ENCODE measurements around the gene ZNF518A. TPM values are rescaled to one million over a fixed set of nuclear protein-coding genes. Genes with fewer than 3 reads are reported as not detected.
"Not testable (repeated sequence)": the region's sequence is repeated elsewhere in the genome, so short reads cannot be mapped to it uniquely, and the experiment has no call there.

ZNF518A gene
- total RNA-seq, 3 donors from 2014 or later = 8.4 to 11.8 (median 10.6) TPM

DNA sequence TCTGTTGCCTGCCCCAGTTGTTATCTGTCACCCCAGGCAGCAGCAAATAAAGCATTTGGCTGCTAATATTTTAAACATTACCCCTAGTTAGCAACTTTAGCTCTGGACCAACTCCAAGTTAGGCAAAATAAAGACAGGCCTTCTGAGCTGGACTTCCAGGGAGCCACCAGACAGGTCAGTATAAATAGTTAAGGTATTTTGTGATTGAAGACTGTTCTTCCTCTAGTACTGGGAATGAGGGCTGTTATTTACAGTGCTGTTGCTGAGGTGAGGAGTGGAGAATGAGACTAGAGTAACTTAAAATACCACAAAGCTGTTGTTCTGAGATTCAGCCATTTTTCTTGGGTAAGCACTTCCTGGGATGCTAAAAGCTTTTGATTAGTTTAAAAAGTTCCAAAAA lies 40.1 kb downstream of the ZNF518A start:
- peaks cover 44% of the 10 kb centered on the region for H3K9me3 Mint-ChIP-seq
- H3K27me3 Mint-ChIP-seq (ENCODE audit: low read depth) = no peaks in the 10 kb centered on the region
- no peak for DNase-seq
- no peak overlapping the region for H3K4me3 Mint-ChIP-seq
- H3K4me1 Mint-ChIP-seq (ENCODE audit: low read depth) = no peaks in the 10 kb centered on the region
- H3K36me3 Mint-ChIP-seq (ENCODE audit: insufficient read depth) = peaks cover 5% of the 10 kb centered on the region
- ATAC-seq = no peak

DNA sequence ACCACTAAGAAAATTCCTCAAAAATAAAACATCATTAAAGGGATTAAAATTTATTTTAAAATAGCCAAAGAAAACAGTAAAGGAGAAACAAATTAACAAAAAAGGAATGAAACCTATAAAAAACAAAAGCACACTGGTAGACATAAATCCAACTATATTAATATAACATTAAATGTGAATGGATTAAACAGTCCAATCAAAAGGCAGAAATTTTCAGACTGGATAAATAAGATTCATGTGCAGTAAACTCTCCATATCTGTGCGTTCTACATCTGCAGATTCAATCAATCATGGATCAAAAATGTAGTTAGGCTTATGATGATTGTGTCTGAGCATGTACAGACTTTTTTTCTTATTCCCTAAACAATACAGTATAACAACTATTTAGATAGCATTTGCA lies 42.6 kb downstream of the ZNF518A start:
- no peak for ATAC-seq
- Mint-ChIP-seq H3K4me3 (no peak overlapping the region), H3K36me3 (ENCODE audit: insufficient read depth) (peaks cover 2% of the 10 kb centered on the region), H3K27me3 (ENCODE audit: low read depth) (no peaks in the 10 kb centered on the region), H3K4me1 (ENCODE audit: low read depth) (no peaks in the 10 kb centered on the region), H3K9me3 (peaks cover 43% of the 10 kb centered on the region)
- no peak for DNase-seq

DNA sequence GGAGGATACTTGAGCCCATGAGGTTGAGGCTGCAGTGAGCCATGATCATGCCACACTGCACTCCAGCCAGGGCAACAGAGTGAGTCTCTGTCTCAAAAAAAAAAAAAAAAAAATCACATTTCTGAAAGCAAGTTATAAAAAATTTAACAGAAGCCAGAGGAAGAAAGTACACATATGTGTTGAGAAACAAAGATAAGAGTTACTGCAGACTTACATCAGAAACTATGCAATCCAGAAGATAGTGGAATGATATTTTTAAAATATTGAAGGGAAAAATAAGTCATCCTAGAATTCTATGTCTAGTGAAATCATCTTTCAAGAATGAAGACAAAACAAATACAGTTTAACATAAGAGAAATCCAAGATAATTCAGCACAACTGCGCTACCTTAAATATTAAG lies 46.9 kb downstream of the ZNF518A start:
- DNase-seq = no peak
- H3K27me3 Mint-ChIP-seq (ENCODE audit: low read depth) = peaks cover under 1% of the 10 kb centered on the region
- no peaks in the 10 kb centered on the region for H3K36me3 Mint-ChIP-seq (ENCODE audit: insufficient read depth)
- no peak for ATAC-seq
- H3K9me3 Mint-ChIP-seq = peaks cover 36% of the 10 kb centered on the region
- H3K4me1 Mint-ChIP-seq (ENCODE audit: low read depth) = no peaks in the 10 kb centered on the region
- no peak overlapping the region for H3K4me3 Mint-ChIP-seq

DNA sequence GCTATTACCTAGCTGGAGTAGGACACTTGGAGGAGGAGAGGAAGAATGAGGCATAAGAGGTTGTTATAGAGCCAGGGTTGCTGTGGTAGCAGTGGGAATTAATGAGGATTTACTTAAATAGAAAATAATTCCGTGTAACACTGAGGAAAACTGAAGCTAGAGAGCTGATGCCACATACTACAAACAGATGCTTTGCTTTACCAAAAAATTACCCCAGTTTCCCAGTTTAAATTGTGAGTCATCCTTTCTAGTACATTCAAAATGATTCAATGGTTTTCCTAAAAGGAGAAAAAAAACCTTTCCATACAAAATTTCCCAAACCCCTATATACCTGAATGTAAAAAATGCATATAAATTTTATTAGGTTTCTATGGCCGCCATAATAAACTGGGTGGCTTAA lies 58.3 kb downstream of the ZNF518A start:
- Mint-ChIP-seq H3K27me3 (ENCODE audit: low read depth) (peaks cover 33% of the 10 kb centered on the region), H3K4me1 (ENCODE audit: low read depth) (no peaks in the 10 kb centered on the region), H3K4me3 (no peak overlapping the region), H3K36me3 (ENCODE audit: insufficient read depth) (peaks cover 4% of the 10 kb centered on the region), H3K9me3 (peaks cover 19% of the 10 kb centered on the region)
- ATAC-seq = no peak
- no peak for DNase-seq

DNA sequence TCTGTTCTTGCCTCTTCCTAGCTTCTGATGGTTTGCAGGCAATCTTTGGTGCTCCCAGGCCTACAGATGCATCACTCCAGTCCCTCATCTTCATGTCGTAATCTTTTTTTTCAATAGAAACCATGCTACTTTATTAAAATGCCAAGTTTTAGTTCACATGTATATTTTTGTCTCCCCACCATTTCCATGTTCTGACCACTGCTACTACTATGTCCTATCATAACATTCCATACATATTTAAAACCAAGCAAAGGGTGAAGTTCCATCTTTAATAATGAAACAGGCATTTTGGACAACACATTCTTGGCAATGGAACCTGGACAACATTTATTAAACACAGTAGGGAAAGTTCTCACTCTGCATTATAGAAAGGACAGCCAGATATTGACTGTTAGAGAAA lies 58.8 kb downstream of the ZNF518A start:
- Mint-ChIP-seq H3K27me3 (ENCODE audit: low read depth) (peaks cover 29% of the 10 kb centered on the region), H3K4me1 (ENCODE audit: low read depth) (no peaks in the 10 kb centered on the region), H3K4me3 (no peak overlapping the region), H3K9me3 (peaks cover 18% of the 10 kb centered on the region), H3K36me3 (ENCODE audit: insufficient read depth) (peaks cover 4% of the 10 kb centered on the region)
- DNase-seq (no peak), ATAC-seq (no peak)

DNA sequence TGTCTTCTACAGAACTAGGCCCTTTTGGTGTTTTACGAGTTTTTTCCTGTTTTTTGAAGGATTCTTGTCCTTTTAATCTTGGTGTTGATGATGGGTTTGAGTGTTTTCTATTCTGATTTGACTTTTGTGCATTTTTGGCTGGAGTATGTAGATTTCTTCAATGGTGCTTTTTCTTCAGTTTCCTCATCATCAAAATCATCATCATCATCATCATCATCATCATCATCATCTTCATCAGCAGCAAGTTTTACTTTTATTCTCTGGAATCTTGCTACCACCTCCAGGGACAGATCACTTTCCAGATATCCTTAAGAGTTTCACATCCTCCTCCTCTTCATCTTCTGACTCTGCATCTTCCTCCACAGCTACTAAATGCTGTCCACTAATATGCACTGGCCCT lies 59.4 kb downstream of the ZNF518A start:
- not testable (repeated sequence) for H3K36me3 Mint-ChIP-seq (ENCODE audit: insufficient read depth); ATAC-seq; DNase-seq; H3K4me1 Mint-ChIP-seq (ENCODE audit: low read depth); H3K4me3 Mint-ChIP-seq
- Mint-ChIP-seq H3K27me3 (ENCODE audit: low read depth) (peaks cover 25% of the 10 kb centered on the region), H3K9me3 (peaks cover 15% of the 10 kb centered on the region)

DNA sequence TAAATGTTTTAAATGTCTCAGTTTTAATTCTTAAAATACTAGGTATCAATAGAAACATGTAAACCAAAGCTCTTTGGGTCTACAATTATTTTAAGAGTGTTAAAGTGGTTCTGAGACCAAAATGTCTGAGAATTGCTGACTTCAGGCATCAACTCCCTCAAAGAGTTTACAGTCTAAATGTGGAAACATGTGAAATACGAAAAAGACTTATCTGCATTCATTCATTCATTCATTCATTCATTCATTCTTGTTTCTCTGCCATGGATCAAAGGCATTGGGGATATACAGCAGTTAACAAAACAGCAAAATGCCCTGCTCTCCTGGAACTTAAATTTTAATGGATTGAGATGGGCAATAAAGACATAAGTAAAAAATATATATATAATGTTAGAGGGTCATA lies 71.4 kb downstream of the ZNF518A start:
- Mint-ChIP-seq H3K27me3 (ENCODE audit: low read depth) (peaks cover 2% of the 10 kb centered on the region), H3K9me3 (no peaks in the 10 kb centered on the region), H3K4me3 (no peak overlapping the region), H3K36me3 (ENCODE audit: insufficient read depth) (no peaks in the 10 kb centered on the region), H3K4me1 (ENCODE audit: low read depth) (no peaks in the 10 kb centered on the region)
- no peak for ATAC-seq
- DNase-seq = no peak

DNA sequence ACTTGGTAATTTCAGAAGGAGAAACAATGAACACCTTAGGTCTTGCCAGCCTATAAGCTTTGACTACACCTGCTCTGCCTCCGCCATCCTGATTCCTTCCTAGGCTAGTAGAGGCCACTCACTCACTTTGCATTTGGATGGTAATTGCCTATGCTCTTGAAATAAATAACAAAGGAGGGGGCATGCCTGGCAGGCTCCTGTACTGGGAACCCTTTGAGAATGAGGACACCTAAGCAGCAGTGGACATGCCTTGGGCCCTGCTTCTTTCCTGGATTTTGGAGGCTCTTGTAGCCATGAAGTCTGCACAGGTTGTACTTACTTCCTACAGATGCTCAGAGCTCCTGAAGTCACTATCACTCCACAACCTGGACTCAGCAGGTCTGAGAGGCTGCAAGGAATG lies 75.5 kb downstream of the ZNF518A start:
- Mint-ChIP-seq H3K4me3 (no peak overlapping the region), H3K9me3 (no peaks in the 10 kb centered on the region), H3K36me3 (ENCODE audit: insufficient read depth) (peaks cover 4% of the 10 kb centered on the region), H3K27me3 (ENCODE audit: low read depth) (peaks cover 2% of the 10 kb centered on the region), H3K4me1 (ENCODE audit: low read depth) (no peaks in the 10 kb centered on the region)
- ATAC-seq (no peak), DNase-seq (no peak)

DNA sequence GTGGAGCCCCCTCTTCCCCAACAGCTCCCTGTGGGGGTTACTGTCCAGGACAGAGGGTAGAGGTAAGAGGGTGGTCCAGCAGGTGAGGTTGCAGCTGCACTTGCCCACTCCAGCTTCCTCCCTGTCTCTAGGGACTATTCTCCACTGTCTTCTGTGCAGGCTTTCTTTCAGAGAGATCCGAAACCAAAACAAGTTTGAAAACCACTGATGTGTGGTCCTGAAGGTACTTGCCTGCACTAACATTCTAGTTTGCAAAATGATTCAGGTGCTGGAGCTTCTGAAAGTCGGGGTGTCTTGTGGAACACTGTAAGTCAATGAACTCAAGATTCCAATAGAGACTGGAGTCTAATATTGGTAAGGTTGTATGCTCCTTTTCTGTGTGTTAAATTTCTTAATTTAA lies 78.2 kb downstream of the ZNF518A start:
- H3K4me3 Mint-ChIP-seq = no peak overlapping the region
- ATAC-seq (no peak), DNase-seq (no peak)
- H3K36me3 Mint-ChIP-seq (ENCODE audit: insufficient read depth) = peaks cover 4% of the 10 kb centered on the region
- peaks cover 2% of the 10 kb centered on the region for H3K27me3 Mint-ChIP-seq (ENCODE audit: low read depth)
- no peaks in the 10 kb centered on the region for H3K9me3 Mint-ChIP-seq
- H3K4me1 Mint-ChIP-seq (ENCODE audit: low read depth) = no peaks in the 10 kb centered on the region

DNA sequence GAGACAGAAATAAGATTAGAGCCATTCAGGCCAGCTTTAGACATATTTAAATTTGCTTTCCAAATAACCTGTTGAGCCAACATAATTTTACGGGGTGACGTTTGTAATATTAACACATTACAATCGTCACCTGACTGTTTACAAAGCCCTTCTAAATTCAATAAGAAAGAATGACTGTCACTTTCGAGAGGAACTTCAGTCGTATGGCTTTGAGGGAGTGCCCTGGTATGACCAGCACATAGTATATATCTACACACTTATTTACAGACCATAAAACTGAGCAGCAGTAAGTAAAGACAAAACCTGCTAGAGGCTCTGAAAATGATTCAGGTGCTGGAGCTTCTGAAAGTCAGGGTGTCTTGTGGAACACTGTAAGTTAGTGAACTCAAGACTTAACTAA lies 78.8 kb downstream of the ZNF518A start:
- Mint-ChIP-seq H3K36me3 (ENCODE audit: insufficient read depth) (peaks cover 4% of the 10 kb centered on the region), H3K4me1 (ENCODE audit: low read depth) (no peaks in the 10 kb centered on the region), H3K4me3 (no peak overlapping the region), H3K9me3 (no peaks in the 10 kb centered on the region), H3K27me3 (ENCODE audit: low read depth) (peaks cover 2% of the 10 kb centered on the region)
- DNase-seq (no peak), ATAC-seq (no peak)

DNA sequence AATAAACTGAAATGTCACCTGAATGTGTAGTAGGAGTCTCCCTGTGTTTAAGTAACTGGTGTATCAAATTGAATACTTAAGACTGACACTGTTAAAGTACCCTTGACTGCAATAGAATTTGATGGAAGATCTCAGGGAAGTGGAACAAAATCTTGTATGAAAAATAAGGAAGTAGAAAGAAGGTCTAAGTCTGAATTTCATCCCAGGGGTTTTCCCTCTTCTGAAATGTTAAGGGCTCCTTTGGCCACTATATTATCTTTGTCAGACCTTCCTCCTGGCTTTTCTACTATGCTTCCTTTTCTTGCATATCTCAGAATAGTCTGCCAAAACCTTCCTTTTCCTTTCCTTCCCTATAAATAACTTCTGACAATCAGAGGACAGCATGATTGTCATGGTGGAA lies 81.7 kb downstream of the ZNF518A start:
- ATAC-seq (no peak), DNase-seq (no peak)
- no peaks in the 10 kb centered on the region for H3K4me1 Mint-ChIP-seq (ENCODE audit: low read depth)
- peaks cover 4% of the 10 kb centered on the region for H3K36me3 Mint-ChIP-seq (ENCODE audit: insufficient read depth)
- H3K9me3 Mint-ChIP-seq = no peaks in the 10 kb centered on the region
- no peak overlapping the region for H3K4me3 Mint-ChIP-seq
- H3K27me3 Mint-ChIP-seq (ENCODE audit: low read depth) = peaks cover 9% of the 10 kb centered on the region

DNA sequence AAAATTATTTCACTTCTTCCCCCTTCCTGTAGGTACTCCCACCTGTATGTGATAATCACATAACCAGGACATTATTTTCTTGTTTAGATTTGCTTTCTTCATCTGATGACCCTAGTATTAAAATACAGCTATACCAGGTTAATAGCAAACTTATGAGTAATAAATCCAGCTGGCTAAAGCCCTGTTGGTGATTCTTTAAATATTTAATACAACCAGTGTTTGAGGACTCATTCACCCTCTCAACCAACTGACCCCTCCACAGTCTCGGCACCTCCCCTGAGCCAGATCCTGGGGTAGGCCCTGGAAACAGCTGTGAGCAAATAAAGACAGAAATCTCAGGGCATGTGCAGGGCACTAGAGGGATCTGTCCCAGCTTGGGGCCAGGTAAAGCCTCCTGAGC lies 82.8 kb downstream of the ZNF518A start:
- Mint-ChIP-seq H3K4me1 (ENCODE audit: low read depth) (no peaks in the 10 kb centered on the region), H3K9me3 (no peaks in the 10 kb centered on the region), H3K4me3 (no peak overlapping the region)

More for the DNA sequence above, 82.8 kb downstream of the ZNF518A start:
- H3K36me3 Mint-ChIP-seq (ENCODE audit: insufficient read depth) = peaks cover under 1% of the 10 kb centered on the region
- H3K27me3 Mint-ChIP-seq (ENCODE audit: low read depth) = peaks cover 14% of the 10 kb centered on the region
- no peak for DNase-seq
- no peak for ATAC-seq

Other genes starting within 250 kb of the ZNF518A start
- gene CC2D2B, start 222.3 kb upstream of the ZNF518A start, total RNA-seq = not detected
- 1 to 10 TPM; 8.9 to 9.6 (median 9.1) TPM for gene CCNJ, start 86.7 kb upstream of the ZNF518A start, total RNA-seq
- under 1 TPM in 2 of 3 donors, not detected in 1; 0.13 to 0.95 TPM for gene BLNK, start 141.3 kb downstream of the ZNF518A start, total RNA-seq
- not detected for gene DNTT, start 174.1 kb downstream of the ZNF518A start, total RNA-seq
- gene OPALIN, start 228.7 kb downstream of the ZNF518A start, total RNA-seq = not detected

Data from activated T-cell treated with anti-CD3 and anti-CD28 coated beads, Interleukin-2, amount 50 U/mL, for 4 hours (primary cell).